ENCODE measurements around the gene SAMM50.

Gene SAMM50

DNA sequence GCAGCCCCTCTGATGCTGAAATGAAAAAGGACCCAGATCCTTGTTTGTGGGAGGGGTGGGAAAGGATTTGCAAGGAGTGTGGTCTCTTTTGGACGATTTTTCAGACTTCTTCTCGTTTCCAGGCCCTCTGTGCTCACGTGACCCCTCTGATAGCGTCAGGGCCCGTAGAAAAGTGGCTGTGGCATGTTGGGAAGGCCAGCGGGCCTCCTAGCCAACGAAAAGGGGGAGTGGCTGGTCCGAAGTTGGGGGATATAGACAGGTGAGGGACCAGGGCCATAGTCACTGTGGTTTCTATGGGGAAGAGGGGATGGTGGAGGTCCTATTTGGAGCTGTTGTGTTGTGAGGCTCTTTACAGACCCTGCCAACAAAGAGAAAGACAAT lies 75.5 kb downstream of the SAMM50 start:
- DNase-seq, result no peak

DNA sequence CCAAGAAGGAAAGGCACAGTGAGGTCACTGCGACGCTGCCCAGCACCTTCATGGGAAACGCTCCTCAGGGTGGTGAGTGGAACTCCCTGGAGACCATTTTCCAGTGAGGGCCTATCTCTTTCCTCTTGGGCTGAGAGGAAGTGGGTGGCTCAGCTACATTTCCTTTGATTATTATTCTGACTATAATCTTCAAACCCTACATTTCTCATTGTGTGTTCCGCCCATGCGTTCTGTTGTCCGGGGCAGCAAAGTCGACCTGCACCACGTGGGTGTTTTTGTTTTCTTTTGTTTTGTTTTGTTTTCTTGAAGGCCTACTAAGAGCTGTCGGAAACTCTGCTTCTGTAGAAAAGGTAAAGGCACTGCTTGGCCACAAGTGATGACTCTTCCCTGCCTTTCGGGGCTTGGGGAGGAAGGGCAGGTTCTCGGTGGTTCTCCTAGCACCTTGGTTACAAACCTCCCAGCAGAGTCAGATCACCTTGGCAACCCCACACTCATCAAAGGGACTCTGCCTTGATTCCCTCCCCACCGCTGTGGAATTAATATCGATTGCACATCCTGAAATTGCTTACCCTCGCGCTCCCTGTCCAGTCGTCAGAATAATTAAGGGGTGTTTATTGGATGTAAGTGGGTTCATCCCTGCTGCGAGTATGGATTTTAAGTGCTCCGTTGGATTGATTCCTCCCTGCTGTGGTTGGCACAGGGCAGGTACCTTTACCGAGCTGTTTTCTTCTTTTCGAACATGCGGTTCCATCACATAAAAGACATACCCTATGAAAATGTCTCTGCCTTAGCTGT lies 76.1 kb downstream of the SAMM50 start:
- DNase-seq, result peak in 1 of 5 experiments; percentile 60

DNA sequence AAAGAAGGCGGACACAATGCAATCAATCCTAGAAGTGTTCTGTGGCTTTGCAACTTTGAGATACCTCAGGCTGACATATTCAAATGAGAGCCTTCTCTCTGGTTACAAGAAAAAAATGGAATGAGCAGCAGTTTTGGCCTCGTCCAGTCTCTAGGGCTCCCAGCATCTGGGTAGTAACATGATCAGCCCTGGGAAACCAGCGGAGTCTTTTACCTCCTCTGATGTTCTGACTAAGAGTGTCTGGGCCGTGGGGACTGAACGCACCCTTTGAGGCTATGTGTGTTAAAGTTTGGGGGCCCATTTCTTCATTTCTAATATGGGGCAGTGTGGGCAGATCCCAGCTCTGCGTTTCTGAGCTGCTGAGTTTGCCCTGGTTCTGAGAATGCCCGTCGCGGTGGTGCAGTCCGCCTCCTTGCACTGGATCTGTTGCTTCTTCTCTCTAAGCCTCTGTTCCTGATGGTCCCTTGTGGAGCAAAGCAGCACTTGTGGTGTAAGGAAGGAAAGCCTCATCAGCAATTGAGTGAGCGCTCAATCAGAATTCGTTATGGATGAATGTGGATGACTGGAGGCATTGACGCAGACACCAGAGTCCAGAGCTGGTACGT lies 77.0 kb downstream of the SAMM50 start:
- DNase-seq, result no peak

DNA sequence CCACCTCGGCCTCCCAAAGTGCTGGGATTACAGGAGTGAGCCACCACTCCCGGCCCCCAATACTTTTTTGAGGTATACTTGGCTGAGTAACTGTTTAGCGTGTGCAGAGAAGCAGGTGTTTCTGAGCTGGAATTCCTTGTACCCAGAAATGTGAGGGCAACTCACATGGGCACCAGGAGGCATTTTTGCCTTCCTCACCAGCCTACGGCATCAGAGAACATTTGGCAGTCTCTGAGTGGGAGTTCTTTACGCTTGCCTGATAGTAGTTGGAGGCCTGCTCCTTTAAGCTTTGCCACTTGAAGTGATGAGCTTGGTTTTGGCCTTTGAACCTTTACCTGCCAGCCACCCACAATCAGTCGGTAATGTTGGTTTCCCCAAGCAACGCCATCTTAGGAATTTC lies 78.0 kb downstream of the SAMM50 start:
- no peak for DNase-seq

DNA sequence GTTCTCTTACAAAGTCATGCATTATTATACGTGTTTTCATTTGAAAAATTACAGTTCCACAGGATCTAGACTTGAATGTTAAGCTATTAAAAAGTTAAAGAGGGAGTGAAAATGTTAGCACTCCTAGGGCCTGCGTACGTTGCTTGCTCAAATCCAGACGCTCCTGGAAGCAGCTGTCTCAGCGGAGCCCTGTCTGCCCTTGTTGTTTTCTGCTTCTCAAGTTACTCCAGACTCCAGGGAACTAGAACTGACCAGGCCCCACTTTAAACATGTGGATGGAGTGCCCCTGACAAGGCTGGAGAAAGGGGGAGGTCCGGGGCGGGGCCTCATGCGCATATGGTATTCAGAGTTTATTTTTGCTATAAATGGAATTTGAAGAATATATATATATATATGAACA lies 78.5 kb downstream of the SAMM50 start:
- no peak for DNase-seq

DNA sequence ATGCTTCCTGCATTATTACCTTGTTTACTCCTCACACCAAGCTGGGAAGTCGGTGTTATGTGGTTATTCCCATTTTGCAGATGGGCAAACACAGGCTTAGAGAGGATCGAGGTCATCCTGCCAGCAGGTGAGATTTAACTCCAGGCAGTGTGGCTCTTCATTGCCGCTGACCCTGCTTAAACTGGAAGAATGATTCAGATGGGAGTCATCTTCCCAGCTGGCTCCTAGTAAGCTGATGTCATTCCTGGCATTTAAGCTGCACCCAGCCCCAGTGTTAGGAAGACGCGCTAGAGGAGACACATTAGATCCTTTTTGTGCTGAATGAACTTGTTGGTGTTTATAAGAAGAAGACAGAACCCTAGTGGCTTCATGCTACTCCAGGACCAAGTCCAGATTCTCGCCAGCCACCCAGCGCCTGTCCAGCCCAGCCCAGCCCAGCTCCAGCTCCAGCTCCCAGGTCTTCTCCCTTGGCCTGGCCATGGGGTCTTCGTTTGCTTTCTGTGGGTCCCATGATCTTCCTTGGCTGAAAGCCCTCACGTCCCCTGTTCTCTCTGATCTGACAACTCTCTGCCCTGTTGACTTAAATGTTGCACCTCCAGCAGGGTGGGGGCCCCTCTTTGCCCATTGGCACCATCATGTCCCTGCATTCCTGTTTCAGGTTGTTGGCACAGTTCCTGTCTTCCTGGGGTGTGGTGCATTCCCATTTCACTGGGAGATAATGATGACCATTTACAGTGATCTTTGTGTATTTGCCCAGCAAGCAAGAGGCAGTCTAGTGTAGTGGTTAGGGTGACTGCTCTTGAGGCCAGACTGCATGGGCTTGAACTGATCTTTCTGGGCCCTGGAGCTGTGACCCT lies 82.5 kb downstream of the SAMM50 start:
- DNase-seq, result no peak

DNA sequence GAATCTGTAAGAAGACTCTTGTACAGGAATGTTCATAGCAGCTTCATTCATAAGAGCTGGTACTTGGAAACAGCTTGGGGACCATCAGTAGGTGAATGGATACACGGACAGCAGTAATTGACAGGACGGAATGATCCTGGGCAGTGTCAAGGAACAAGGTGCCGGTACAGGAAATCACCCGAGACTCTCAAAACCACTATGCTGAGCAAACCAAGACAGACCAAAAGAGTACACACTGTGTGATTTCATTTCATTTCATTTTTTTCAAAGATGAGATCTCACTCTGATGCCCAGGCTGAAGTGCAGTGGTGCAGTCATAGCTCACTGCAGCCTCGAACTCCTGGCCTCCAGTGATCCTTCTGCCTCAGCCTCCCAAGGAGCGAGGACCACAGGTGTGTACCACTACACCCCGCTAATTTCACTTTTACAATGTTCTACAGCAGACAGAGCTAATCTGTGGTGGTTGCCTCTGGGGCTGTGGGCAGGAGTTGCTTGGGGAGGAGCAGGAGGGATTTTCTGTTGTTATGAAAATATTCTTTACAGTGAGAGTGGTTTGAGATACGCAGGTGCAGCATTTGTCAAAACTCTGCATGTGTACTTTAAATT lies 84.4 kb downstream of the SAMM50 start:
- peak in 1 of 5 experiments; percentile 18 for DNase-seq

DNA sequence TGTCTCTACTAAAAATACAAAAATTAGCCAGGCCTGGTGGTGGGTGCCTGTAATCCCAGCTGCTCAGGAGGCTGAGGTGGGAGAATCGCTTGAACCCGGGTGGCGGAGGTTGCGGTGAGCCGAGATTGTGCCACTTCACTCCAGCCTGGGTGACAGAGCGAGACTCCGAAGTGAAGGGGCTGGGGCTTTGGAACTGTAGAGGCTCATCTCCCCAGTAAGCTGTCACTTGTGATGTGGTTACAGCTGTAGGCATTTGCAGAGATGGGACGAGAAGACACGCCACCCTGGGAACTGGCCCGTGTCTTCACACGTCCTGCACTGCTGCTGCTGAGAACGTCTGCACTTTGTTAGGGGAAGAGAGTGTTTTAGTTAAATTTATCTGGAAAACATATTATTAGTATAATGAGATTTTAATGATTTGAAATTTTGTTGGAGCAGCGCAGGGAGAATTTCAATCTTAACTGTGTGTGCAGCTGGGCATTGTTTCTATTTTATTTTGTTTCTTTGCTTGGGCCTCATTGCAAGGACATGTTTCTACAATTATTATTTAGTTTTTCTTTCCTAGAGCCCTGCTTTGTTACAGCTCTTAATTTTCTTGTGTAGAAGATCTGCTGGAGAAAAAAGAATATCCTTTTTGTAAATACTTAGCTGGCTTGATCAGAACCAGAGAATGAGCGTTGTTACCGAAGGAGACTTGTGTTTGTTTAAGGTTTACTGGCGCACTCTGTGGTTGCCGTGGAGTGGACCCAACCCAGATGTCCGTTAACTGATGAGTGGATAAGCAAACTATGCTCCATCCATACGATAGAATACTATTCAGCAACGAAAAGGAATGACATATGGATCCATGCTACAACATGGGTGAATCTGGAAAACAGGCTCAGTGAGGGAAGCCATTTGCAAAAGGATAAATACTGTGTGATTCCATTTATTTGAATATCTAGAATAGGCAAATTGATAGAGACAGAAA lies 87.3 kb downstream of the SAMM50 start:
- no peak for DNase-seq

DNA sequence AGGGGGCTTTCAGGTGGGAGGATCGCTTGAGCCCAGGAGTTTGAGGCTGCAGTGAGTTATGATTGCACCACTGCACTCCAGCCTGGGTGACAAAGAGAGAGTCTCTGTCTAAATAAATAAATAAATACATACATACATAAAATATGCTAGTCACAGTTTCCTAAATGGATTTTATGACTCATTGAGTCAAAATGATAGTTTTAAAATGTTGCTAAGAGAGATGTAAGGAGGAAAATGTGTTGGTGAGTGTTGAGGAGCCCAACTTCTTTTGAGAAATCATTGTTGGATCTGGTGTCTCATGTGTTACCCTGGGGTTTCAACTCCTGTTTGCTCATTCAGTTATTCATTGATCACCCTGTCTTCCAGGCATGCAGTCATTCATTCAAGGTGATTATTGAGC lies 89.9 kb downstream of the SAMM50 start:
- no peak for DNase-seq
